Neural progenitor cell (in vitro differentiated cells): ENCODE data around the gene C22orf31. TPM values are rescaled to one million over a fixed set of nuclear protein-coding genes. Genes with fewer than 3 reads are reported as not detected.

ENCODE experiments used
- DNase-seq: peaks from one replicate; pipeline ENCODE4 v3.0.0-alpha.2; 2016; ENCODE audit warnings: low spot score
- H2AFZ ChIP-seq: fragments of 200-600 bp; sonication (generic); replicated peaks from 2 replicates; pipeline ENCODE4 v1.6.1; 2016; ENCODE audit warnings: antibody characterized with exemption
- H3F3A ChIP-seq: fragments of 200-600 bp; sonication (generic); 2 replicates; pipeline ENCODE4 v1.6.1; 2016; ENCODE audit warnings: antibody characterized with exemption, low read depth
- H3K27ac ChIP-seq: fragments of 200-600 bp; sonication (generic); 2 replicates; pipeline ENCODE4 v1.5.1; 2016; ENCODE audit warnings: mild to moderate bottlenecking
- H3K27me3 ChIP-seq: fragments of 200-600 bp; sonication (generic); 2 replicates; pipeline ENCODE4 v1.6.1; 2016; ENCODE audit warnings: mild to moderate bottlenecking, moderate library complexity
- H3K36me3 ChIP-seq: fragments of 200-600 bp; sonication (generic); 2 replicates; pipeline ENCODE4 v1.5.1; 2016
- H3K4me1 ChIP-seq: fragments of 200-600 bp; sonication (generic); 2 replicates; pipeline ENCODE4 v1.6.1; 2016; ENCODE audit warnings: mixed run types
- H3K4me2 ChIP-seq: fragments of 200-600 bp; sonication (generic); 2 replicates; pipeline ENCODE4 v1.6.1; 2016
- H3K4me3 ChIP-seq: fragments of 200-600 bp; sonication (generic); 2 replicates; pipeline ENCODE4 v1.5.1; 2016
- H3K79me2 ChIP-seq: fragments of 200-600 bp; sonication (generic); 2 replicates; pipeline ENCODE4 v1.6.1; 2016; ENCODE audit warnings: low read depth
- H3K9ac ChIP-seq: fragments of 200-600 bp; sonication (generic); 2 replicates; pipeline ENCODE4 v1.6.1; 2016
- H3K9me3 ChIP-seq: fragments of 200-600 bp; sonication (generic); 2 replicates; pipeline ENCODE4 v1.5.1; 2016; ENCODE audit warnings: low read depth
- H4K20me1 ChIP-seq: fragments of 200-600 bp; sonication (generic); 2 replicates; pipeline ENCODE4 v1.6.1; 2016; ENCODE audit warnings: low read depth
- H3K27ac Mint-ChIP-seq: 3 replicates; pipeline ENCODE4 v1.8.0; 2021; ENCODE audit warnings: mixed read lengths
- H3K27me3 Mint-ChIP-seq: 2 replicates; pipeline ENCODE4 v1.8.0; 2022; ENCODE audit warnings: low read depth, mild to moderate bottlenecking, inconsistent platforms, moderate library complexity, mixed read lengths; ENCODE audit not compliant: insufficient read depth
- H3K36me3 Mint-ChIP-seq: 3 replicates; pipeline ENCODE4 v1.8.0; 2021; ENCODE audit warnings: mixed read lengths
- H3K4me1 Mint-ChIP-seq: 3 replicates; pipeline ENCODE4 v1.8.0; 2021; ENCODE audit warnings: mixed read lengths
- H3K4me3 Mint-ChIP-seq: 3 replicates; pipeline ENCODE4 v1.8.0; 2021; ENCODE audit warnings: mild to moderate bottlenecking, moderate library complexity, mixed read lengths
- H3K9me3 Mint-ChIP-seq: 3 replicates; pipeline ENCODE4 v1.8.0; 2020; ENCODE audit warnings: mixed read lengths
- EZH2 ChIP-seq: fragments of 200-600 bp; sonication (generic); IDR thresholded peaks from 2 replicates; pipeline ENCODE4 v1.6.1; 2017; ENCODE audit warnings: antibody characterized with exemption, mild to moderate bottlenecking, moderate library complexity
- EZH2phosphoT487 ChIP-seq: fragments of 200-600 bp; sonication (generic); IDR thresholded peaks from 2 replicates; pipeline ENCODE4 v1.6.1; 2017; ENCODE audit warnings: antibody characterized with exemption
- total RNA-seq: library from RNA; depleted of rRNA; stranded (reverse); fragments of >200 nt; gene quantifications from 2 replicates; pipeline ENCODE4 v1.2.3, GENCODE V29; 2015; ENCODE audit warnings: low replicate concordance
- TF ChIP-seq, protein P1 (sequence below): fragments of 200-600 bp; sonication (generic); IDR thresholded peaks from 2 replicates; pipeline ENCODE4 v1.5.1; 2017; ENCODE audit warnings: antibody characterized with exemption, mild to moderate bottlenecking

Gene C22orf31
- total RNA-seq, 1 donor from 2014 or later, result not detected

DNA sequence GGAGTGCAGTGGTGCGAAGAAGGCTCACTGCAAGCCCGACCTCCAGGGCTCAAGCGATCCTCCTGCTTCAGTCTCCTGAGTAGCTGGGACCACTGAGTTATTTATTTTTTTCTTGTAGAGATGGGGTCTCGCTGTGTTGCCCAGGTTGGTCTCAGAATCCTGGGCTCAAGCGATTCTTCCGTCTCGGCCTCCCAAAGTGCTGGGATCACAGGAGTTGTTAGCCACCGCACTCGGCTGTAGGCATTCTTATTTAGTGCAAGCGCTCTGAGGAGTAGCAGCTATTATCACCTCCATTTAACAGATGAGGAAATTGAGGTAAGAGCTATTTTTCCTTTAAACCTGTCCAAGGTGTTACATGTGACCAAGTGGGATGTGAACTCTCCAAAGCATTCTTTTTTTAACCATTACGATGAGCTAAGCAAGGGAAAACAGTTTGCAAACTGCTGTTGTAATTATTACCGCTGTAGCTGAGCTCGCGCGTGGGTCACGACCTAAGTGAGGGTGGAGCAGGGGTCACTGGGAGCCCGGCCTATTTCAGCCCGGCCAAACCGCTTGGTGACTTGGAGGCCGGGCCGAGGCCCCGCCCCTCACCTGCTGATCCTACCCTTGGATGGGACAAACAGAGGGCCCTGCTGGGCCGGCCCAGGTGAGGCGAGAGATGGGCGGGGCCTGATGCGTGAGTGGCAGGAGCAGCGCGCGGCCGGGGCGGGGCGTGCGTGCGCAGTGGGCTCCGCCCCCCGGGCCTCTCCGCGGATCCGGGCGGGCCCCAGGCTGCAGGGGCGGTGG is 10.8 kb upstream of the C22orf31 start:
- H3K9me3 ChIP-seq, result no peaks in the 10 kb centered on the region
- H3K36me3 Mint-ChIP-seq, result no peaks in the 10 kb centered on the region
- H3K4me1 ChIP-seq, result no peaks in the 10 kb centered on the region
- peaks cover 78% of the 10 kb centered on the region for H3K27me3 ChIP-seq
- no peak overlapping the region for H3K27ac ChIP-seq
- TF ChIP-seq EZH2phosphoT487 (no peak), EZH2 (no peak)
- TF ChIP-seq, protein P1, sequence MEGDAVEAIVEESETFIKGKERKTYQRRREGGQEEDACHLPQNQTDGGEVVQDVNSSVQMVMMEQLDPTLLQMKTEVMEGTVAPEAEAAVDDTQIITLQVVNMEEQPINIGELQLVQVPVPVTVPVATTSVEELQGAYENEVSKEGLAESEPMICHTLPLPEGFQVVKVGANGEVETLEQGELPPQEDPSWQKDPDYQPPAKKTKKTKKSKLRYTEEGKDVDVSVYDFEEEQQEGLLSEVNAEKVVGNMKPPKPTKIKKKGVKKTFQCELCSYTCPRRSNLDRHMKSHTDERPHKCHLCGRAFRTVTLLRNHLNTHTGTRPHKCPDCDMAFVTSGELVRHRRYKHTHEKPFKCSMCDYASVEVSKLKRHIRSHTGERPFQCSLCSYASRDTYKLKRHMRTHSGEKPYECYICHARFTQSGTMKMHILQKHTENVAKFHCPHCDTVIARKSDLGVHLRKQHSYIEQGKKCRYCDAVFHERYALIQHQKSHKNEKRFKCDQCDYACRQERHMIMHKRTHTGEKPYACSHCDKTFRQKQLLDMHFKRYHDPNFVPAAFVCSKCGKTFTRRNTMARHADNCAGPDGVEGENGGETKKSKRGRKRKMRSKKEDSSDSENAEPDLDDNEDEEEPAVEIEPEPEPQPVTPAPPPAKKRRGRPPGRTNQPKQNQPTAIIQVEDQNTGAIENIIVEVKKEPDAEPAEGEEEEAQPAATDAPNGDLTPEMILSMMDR, result no peak
- no peak overlapping the region for H3K27ac Mint-ChIP-seq
- DNase-seq, result peak; percentile 92
- peak overlapping the region; percentile 42 for H3K4me3 ChIP-seq
- H4K20me1 ChIP-seq, result peaks cover 17% of the 10 kb centered on the region
- no peaks in the 10 kb centered on the region for H3K9me3 Mint-ChIP-seq
- peaks cover 29% of the 10 kb centered on the region for H3F3A ChIP-seq
- no peak overlapping the region for H3K9ac ChIP-seq
- no peaks in the 10 kb centered on the region for H3K79me2 ChIP-seq
- H3K27me3 Mint-ChIP-seq, result peaks cover 14% of the 10 kb centered on the region
- no peak overlapping the region for H2AFZ ChIP-seq
- H3K4me3 Mint-ChIP-seq, result peak overlapping the region; percentile 84
- H3K4me2 ChIP-seq, result peak overlapping the region; percentile 72
- peaks cover 47% of the 10 kb centered on the region for H3K4me1 Mint-ChIP-seq
- H3K36me3 ChIP-seq, result no peaks in the 10 kb centered on the region

DNA sequence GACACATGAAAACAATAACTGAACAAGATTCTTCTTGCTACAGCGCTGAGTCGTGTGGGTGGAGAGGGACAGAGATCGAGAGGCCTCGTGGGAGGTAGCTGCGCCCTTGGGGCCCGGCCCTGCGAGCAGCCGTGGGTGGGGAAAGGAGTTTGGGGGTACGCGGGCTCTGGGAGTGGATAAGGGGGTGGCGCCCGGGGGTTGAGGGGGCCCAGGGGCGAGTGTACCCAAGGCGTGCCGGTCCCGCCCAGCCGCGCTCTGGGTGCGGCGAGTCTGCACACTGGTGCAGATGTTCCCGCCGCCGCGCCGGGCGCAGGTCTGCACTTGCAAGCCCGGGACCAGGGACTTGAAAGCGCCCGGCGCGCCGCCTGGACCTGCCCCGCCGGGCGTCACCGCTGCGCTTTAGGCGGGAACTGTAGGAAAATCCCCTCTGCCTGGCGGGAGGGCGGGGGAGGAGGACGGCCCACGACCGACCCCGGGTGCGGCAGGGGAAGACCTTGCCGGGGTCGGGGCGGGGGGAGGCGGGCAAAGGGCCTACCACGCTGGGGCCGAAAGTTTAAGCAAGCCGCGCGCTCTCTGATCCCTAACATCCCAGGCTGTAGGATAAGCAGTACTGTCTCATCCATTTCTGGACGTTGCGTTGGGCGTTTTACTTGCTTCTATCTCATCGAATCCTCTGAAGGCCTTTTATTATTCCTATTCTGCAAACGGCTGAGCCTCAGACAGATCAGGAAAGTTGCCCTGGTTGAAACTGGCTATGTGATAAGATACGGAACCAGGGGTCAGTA is 9.8 kb upstream of the C22orf31 start:
- Histone ChIP-seq H3K27ac (no peak overlapping the region), H3K9ac (no peak overlapping the region), H3K9me3 (no peaks in the 10 kb centered on the region), H3K4me2 (peak overlapping the region; percentile 72), H3K79me2 (no peaks in the 10 kb centered on the region), H3K4me3 (peak overlapping the region; percentile 42), H3F3A (peaks cover 29% of the 10 kb centered on the region), H3K4me1 (no peaks in the 10 kb centered on the region), H4K20me1 (peaks cover 17% of the 10 kb centered on the region), H2AFZ (peak overlapping the region; percentile 8), H3K36me3 (no peaks in the 10 kb centered on the region), H3K27me3 (peaks cover 78% of the 10 kb centered on the region)
- Mint-ChIP-seq H3K4me3 (peak overlapping the region; percentile 84), H3K27me3 (peaks cover 14% of the 10 kb centered on the region), H3K9me3 (no peaks in the 10 kb centered on the region), H3K27ac (no peak overlapping the region), H3K36me3 (no peaks in the 10 kb centered on the region), H3K4me1 (peaks cover 47% of the 10 kb centered on the region)
- TF ChIP-seq EZH2phosphoT487 (no peak), EZH2 (peak; percentile 85)
- DNase-seq, result peak; percentile 86

DNA sequence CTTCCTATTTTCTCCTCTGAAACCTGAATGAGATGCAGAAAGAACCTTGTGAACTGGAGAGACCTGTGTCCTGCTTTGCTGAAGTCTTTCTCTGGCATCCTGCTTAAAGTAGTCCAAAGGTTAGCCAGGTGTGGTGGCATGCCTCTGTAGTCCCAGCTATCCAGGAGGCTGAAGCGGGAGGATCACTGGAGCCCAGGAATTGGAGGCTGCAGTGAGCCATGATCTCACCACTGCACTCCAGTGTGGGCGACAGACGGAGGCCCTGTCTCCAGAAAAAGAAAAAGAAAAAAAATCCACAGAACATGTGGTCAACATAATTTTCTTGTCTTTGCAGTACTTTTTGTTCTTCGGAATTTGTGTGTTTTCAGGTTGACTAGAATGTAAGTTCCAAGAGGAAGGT is 8.9 kb upstream of the C22orf31 start:
- DNase-seq, result no peak
- Histone ChIP-seq H3K27ac (no peak overlapping the region), H3K9me3 (no peaks in the 10 kb centered on the region), H3K27me3 (peaks cover 68% of the 10 kb centered on the region), H4K20me1 (peaks cover 17% of the 10 kb centered on the region), H2AFZ (no peak overlapping the region), H3K4me2 (no peak overlapping the region), H3K36me3 (no peaks in the 10 kb centered on the region), H3F3A (peaks cover 29% of the 10 kb centered on the region), H3K79me2 (no peaks in the 10 kb centered on the region), H3K9ac (no peak overlapping the region), H3K4me3 (no peak overlapping the region), H3K4me1 (no peaks in the 10 kb centered on the region)
- Mint-ChIP-seq H3K9me3 (no peaks in the 10 kb centered on the region), H3K36me3 (no peaks in the 10 kb centered on the region), H3K27me3 (peaks cover 14% of the 10 kb centered on the region), H3K4me1 (peaks cover 44% of the 10 kb centered on the region), H3K27ac (no peak overlapping the region), H3K4me3 (peak overlapping the region; percentile 79)
- TF ChIP-seq, protein P1, result no peak
- TF ChIP-seq EZH2, result no peak
- TF ChIP-seq EZH2phosphoT487, result no peak
